NCI-H2171 treated with DMSO at 0.1 percent for 48 hours (cell line): Measurements from ENCODE around the gene NBEAL2.
A peak's percentile ranks its signal among the peaks of the same experiment; 100 is the strongest.

Experiments used
- DNase-seq: peaks from one replicate; lab custom pipeline; 2025; lab: John Stamatoyannopoulos, UW

Gene NBEAL2, protein sequence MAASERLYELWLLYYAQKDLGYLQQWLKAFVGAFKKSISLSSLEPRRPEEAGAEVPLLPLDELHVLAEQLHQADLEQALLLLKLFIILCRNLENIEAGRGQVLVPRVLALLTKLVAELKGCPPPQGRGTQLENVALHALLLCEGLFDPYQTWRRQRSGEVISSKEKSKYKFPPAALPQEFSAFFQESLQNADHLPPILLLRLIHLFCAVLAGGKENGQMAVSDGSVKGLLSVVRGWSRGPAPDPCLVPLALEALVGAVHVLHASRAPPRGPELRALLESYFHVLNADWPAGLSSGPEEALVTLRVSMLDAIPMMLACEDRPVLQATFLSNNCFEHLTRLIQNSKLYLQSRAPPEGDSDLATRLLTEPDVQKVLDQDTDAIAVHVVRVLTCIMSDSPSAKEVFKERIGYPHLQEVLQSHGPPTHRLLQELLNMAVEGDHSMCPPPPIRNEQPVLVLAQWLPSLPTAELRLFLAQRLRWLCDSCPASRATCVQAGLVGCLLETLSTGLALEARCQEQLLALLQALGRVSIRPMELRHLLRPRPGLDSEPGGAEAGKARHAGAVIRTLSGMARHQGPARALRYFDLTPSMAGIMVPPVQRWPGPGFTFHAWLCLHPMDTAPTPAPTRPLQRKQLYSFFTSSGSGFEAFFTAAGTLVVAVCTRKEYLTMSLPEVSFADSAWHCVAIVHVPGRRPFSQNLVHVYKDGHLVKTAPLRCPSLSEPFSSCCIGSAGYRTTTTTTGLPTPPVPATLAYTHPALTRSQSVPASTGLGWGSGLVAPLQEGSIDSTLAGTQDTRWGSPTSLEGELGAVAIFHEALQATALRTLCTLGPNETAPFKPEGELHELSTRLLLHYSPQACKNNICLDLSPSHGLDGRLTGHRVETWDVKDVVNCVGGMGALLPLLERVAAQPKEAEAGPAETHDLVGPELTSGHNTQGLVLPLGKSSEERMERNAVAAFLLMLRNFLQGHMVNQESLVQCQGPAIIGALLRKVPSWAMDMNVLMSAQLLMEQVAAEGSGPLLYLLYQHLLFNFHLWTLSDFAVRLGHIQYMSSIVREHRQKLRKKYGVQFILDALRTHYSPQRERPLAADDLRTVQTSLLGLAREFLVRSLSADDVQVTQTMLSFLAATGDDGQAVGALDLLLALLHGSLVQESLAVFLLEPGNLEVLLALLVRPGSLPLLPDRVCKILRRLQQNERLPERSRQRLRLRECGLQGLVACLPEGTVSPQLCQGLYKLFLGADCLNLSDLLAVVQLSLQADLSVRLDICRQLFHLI (N-terminal part only)

DNA sequence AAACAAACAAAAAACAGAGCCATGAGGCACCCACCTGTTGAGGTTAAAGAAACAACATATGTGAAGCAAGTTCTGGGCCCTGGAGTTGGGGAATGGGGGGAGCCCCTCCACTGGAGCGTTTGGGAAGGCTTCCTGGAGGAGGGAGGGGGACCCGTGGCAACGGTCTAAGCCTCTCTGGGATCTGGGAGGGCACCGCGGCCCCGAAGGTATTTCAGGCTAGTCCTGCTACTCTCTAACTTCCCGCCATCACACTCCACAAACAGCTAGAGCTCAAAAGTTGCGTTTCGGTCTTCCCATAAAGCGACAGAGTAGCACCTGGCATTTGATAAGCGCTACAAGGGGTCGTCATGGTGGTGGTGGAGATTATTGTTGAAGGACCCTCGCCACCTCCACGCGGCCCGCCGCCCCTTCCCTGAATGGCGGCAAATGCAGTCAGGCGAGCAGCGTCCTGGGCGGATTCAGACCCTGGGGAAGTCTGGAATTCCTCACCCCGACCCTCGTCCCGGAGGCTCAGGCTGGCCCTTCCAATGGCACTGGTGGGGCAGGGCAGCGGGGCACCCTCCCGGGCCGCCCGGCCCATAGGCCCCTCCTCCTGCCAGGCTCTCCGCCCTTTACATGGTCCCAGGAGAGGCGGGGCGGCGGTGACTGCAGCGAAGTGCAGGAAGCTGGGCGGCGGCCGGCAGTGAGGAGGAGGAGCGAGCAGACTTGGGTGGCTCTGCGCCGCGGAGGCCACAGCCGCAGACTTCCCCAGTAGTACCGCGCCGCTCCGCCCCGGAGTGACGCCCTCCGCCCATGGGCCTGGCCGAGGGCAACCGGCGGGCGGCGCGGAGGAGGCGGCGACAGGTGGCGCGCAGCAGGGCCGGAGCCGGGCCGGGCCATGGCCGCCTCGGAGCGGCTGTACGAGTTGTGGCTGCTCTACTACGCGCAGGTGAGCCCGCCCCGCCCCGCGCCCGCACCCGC is at the start of gene NBEAL2:
Gene NBEAL2 (plus strand): TSS at position 682 of the 960 bp plus-strand sequence. CDS start 196 bp downstream, at position 878.
- DNase-seq = peak; percentile 85

DNA sequence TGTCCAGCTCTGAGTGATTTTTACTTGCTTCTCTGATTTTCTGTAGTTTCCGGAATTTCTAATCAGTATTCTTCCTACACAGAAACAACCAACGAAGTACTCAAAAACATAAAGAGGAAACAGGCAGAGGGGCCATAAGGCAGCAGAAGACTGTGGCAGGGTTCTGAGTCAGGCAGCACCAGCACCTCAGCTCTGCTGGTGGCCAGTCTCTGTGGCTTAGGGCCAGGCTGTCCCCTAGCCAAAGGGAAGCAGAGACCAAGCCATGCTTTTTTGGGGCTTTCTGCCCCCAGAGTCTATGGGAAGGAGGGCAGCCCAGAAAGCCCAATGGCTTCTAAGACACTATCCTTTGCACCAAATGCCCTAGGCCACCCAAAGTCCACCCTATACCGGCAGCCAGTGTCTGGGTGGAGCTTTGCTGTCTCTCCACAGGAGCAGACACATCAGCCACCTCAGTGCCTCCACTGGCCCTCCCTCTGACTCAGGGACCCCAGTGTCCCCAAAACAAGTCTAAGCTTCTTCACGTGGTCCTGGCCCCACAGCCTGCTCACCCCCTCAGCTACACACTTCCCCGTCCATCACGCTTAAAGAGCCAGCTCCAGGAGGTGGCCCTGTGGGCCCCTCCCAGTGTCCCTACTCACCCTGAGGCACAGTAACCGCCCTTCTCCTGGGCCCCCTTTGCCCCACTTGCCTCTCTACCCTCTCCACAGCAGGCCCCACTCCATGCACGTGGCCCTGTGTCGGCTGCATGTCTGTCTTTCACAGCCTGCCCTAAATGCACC is 49.1 kb upstream of the NBEAL2 start:
- DNase-seq = no peak

DNA sequence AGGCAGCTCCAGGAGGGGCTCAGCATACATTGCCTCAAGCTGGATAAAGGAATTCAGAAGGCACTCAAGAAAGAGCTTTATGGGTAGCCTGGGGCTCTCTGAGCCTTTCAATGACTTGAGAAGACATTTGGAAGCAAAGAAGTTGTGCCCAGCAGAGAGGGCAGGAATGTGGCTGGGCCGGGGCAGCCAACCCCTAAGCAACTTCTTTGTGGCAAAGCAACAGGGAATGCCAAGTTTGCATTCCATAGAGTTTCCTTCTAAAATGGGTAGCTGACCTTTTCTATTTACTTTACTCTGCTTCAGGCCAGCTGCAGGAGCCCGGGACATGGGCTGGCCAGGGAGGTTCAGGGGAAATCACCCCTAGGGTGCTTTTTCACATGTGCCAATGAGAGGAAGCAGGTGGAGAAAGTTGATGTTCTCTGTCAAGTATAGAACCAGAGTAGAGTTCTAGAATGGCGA is 48.5 kb upstream of the NBEAL2 start:
- DNase-seq = no peak

DNA sequence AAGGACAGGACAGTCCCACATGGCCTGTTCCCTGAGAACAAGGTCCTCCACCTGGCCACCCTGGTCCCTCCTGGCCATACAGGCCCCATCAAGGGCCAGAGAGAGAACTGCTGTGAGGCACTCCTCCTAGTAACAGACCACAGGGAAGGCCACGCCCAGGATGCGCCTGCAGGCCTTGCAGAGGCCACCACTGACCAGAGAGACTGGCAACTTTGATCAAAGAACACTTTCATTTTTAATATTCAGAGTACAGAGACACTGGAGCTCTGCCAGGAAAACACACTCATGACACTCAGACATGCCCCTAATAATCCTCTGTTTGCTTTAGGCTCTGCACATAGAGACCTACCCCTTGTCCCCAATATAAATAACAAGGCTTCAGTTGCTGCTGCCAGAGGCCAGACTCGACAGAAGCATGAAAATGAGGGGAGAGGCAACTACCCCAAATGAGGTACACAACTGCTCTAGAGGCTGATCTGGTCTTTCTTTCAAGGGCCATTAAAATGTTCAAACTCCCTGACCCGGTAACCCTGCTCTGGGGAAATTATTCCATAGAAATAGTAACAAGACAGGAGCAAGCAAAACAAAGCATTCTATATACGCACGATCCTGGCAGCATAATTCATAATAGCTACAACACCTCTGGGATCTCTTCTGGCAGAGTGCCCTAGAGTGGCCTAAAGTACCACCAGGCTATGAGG is 47.7 kb upstream of the NBEAL2 start:
- DNase-seq = no peak

DNA sequence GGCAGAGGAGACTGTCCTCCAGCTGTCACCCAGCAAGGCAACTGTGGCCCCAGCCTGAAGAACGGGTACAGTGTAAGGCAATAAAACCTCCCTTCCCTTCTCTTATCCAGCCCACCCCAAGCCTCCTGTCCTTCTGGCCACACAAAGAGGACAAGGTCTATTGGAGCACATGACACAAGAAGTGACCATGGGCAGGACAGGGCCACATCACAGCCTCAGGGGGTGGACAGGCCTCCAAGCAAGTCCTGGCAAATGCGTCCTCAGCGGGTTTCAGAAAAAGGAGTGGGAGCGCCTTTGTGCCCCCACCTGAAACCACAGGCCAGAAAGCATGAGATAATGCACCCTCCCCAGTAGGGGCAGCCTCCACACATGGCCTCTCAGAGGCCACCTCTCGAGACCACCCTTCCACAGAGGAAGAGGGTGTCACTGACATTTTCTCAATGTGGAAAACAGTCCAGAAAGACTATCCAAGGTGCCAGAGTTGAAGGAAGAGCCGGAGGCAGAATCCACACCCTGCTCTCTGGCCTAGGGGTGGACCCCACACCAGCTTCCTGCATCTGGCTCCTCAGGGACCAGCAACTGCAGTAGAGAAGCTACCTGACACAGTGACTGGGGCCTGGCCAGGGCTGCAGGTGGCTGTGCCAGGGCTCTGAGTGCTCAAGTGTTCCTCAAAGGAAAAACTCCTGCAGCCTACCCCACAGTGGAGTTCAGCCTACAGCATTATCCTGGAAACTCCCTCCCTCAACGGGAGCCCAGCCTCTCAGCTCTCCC is 46.8 kb upstream of the NBEAL2 start:
- no peak for DNase-seq

DNA sequence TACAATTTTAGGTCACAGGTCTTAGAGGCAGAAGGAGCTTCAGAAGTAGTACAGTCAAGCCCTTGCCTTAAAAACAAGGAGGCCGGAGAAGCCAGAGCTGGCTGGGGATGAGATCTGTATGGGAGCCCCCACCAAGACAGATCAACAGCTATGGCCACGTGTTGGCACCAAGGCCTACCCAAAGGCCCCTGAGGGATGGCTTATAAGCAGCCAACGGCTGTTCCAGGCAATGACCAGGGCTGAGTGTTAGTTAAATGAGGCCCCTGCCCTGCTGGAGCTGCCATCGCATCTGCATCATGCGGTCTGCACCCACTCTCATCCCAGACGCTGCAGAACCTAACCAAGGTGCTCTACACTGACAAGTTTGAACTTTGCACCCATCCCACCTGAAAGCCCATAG is 46.2 kb upstream of the NBEAL2 start:
- DNase-seq = no peak

DNA sequence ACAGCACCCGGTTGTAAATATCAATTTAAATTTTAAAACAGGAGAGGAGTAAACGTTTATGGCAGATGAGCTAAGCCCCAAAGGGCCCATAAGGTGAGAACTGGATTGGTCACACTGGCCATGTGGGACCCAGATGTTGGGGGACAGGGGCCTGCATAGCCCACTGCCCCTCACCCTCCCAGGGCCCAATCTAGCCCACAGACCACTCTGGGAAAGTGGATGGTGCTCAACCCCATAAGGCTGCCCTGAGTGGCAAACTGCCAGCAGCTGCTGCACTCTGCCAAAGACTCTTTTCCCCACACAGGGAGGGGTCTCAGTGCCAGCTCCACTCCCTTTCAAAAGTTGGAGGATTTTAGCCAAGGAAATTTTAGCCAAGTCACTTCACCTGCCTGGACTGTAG is 45.4 kb upstream of the NBEAL2 start:
- no peak for DNase-seq

DNA sequence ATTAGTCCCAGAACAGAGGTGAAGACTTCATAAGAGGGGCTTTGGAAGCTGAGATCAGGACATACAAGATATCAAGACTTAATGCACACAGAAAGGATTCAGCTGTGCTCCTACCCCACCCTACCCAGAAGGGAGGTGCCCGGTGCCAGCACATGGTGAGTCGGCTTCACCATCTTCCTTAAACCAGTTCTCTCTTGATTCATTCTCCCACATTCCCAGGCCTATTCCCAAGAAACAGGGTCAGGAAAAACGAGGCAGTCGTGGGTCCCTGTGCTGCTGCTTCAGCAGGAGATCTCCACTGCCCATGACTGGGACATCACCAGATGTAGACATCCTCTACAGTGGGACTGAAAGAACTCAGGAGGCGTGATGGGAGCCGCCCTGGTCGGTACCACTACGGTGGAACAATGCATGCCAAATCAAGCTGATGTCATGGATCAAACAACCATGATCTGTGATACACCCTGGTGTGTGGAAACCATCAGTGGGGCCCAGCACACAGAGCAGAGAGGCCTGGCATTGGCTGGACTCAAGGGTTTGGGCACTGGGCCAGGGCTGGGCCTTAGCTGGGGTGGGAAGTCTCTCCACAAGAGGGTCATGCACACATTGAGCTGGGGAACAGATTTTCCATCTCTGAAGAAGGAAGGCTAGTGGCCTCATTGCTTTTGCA is 44.8 kb upstream of the NBEAL2 start:
- DNase-seq = no peak

DNA sequence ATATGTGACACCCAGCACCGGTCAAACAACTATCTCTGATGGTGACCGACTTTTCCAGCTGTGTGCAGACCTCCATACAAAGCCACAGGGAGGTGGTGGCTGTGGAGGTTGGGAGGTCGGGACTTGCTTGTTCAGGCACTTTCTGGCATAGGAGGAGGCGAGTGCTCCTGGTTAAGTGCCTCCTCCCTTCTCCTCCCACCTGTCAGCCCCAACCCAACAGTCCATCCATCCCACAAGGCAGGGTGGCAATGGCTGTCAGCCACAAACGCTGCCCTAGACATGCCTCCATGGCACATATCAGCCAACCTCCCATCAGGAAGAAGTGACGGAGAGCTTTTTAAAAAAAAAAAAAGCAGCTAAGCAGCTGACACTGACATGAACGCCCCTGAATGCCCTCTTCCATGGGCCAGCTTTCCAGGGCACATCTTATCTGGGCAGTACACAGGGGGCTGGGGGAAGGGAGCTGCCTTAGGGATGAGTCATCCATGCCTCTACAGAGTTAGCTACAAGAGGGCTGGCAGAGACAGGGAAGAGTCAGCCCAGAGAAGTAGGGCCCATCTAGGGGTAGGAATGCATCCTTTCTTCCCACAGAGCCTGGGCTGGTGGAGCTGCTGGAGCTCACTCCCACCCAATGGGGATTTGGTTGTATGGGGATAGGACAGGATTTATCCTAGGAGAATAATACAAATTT is 44.2 kb upstream of the NBEAL2 start:
- no peak for DNase-seq

DNA sequence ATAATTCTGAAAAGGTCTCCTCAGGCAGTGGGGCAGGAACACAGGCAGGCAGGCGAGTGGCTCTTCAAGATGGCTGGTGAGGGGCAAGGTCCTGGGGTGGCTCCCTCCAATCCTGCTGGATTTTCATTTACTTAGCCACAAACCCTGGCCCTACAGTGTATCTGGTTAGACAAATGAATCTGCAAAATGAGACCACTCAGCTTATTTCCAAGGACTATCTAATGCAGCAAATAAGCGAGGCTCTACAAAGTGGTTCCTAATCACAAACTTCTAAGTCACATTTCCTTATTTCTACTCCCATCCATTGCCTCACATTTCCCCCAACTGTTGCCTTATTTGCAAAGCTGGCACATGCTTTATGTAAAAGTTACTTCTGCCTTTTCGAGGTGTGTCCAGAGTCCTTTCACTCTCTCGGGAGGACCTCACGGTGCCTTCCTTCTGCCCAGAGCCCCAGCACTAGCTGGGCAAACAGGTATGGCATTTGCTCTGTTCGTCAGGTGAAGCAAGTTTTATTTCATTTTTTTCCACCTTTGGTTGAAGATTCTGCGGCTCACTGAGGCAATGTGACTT is 43.4 kb upstream of the NBEAL2 start:
- no peak for DNase-seq

DNA sequence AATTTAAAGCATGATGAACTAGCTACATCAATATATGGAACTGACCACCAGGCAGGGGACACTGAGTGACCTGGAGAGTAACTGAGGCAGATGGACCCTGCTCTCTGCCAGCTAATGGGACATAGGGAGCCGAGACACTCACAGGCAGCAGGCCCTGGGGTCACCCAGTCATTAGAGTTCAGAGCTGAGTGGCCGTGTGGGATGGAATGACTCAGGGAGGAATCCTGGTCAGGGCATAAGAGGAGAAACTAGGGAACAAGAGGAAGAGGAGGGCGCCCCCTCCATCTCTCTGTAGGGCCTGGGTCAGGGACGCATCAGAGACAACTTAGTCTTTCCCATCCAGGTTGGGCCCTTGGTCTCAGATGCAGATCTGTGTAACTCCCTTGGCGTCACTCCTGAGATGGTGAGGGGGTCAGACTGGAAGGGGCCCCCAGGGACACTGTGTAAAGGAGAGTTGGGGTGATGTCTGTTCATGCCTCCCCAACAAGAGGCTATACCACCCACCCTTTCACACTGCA is 42.7 kb upstream of the NBEAL2 start:
- no peak for DNase-seq

DNA sequence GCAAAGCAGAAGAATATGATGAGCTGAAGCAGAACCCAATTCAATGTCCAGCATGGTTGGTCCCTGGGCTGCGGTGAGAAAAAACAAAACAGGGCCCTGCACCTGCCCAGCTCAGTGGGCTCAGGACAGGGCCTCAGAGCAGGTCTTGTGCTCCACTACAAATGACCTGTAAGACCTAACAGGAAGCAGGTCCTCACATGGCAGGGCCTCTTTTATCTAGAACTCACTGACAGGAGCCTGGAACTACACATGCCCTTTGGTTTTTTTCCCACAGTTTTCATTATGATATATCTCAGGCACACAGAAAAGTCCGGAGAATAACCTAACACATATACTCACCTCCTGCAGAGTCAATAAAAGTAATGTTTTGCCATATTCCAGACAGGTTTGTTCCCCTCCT is 41.3 kb upstream of the NBEAL2 start:
- DNase-seq = no peak

DNA sequence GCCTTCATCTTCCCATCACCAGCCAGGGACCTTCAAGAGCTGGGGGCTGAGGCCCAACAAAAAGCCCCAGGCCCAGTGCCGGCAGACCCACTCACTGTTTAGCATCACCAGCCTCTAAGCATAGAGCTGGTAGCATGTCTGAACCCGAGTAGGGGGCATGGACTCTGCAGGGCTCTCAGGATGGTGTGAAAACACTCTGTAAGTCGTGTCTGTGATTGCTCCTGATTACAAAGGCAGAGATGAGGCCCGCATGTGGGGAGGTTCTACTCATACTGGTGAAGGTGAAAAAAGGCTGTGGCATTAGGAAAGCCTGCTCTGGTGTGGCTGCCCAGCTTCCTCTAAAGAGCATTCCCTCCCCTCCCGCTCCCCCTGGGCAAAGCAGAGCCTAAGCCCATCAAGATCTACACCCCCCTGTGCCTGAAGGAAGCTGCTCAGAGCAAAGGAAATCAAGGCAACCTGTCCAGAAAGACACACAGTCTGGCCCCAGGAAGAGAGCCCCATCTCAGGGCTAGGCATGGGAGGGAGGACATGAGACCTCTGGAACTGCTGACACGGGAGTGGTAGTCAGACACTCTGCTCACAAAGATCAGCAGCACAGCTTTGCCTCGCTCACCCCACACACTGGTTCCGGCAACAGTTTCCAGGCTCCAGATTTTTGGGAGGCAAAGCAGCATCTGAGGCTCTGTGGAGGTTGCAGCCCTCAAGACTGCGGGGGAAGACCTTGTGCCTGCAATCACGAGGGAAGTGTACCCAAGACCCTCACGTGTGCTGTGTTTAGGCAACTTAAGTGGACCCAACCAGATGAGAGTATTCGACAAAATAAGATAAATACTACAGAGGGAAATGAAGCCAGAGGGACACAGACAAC is 39.7 kb upstream of the NBEAL2 start:
- DNase-seq = no peak

DNA sequence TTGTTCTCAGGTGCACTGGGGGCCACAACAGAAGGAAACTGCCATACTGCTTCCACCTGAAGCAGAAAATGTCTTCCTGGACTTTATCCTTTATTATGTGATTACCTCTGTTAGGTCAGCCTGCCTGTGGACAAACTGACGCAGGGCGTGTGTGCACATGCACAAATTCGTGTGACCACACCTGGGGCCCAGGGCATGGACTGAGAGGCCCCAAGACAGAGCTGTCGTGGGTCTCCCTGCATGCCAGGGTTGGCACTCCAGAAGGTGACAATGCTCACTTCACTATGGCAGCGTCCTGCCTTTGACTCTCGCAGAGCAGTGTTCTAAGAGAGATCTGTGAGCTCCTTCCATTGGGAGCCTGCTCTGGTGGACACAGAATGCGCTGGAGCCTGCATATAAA is 37.4 kb upstream of the NBEAL2 start:
- no peak for DNase-seq

DNA sequence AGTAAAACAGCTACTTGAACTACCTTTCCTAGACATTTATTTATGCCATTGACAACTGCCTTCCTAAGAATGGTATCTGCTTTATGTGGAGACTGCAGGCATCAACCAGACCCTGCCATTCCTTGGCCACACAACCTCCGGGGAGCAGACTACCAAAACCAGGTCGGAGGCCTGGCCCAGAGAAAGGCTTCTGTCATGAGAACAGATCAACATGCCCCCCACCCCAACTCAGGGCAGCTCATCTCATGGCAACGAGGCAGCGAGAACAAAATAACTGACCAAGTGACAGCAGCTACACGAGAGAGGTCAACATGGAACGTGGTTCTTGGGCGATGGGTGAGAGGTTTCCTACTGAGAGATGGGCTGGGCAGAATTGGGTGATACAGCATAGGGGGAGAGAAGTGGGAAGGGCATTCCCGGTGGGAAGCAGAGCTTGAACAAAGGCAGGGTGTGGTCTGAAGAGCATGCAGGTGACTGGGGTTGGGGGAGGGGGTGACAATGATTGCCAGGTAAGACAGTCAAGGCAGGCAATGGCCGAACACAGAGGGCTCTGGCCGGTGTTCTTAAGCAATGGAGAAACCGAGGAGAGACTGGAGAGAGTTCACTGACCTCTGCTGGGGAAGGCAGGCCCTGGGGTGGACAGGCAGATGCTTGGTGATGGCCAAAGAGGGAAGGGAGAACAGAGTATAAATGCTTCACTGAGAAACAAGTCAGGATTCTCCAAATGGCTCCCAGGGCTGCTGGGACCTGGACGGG is 36.8 kb upstream of the NBEAL2 start:
- DNase-seq = no peak
